Mucosa of rectum (tissue), 2 donors: Measurements from ENCODE around the gene SUGCT.
A peak's percentile ranks its signal among the peaks of the same experiment; 100 is the strongest.

Source experiments
- H3K27ac ChIP-seq, 2 donors: one replicate each; pipeline ENCODE4 v1.7.0; 2013; ENCODE audit warnings: inconsistent platforms in 2 of 2, low read depth in 2 of 2, low read length in 2 of 2
- H3K27me3 ChIP-seq, 2 donors: one replicate each; pipeline ENCODE4 v1.7.0; 2013; ENCODE audit warnings: low read length in 2 of 2; ENCODE audit not compliant: control insufficient read depth in 2 of 2, insufficient read depth in 2 of 2
- H3K36me3 ChIP-seq, 2 donors: one replicate each; pipeline ENCODE4 v1.7.0; 2013; ENCODE audit warnings: low read length in 2 of 2; ENCODE audit not compliant: control insufficient read depth in 2 of 2, insufficient read depth in 2 of 2
- H3K4me1 ChIP-seq, 2 donors: one replicate each; pipeline ENCODE4 v1.7.0; 2013; ENCODE audit warnings: low read length in 2 of 2, mild to moderate bottlenecking in 1 of 2; ENCODE audit not compliant: control insufficient read depth in 2 of 2, insufficient read depth in 2 of 2
- H3K4me3 ChIP-seq, 2 donors: one replicate each; pipeline ENCODE4 v1.7.0; 2013; ENCODE audit warnings: low read length in 2 of 2
- H3K9ac ChIP-seq, 2 donors: one replicate each; pipeline ENCODE4 v1.7.0; 2013; ENCODE audit warnings: low read length in 2 of 2, low read depth in 1 of 2, mild to moderate bottlenecking in 1 of 2
- H3K9me3 ChIP-seq, 2 donors: one replicate each; pipeline ENCODE4 v1.7.0; 2013; ENCODE audit warnings: low read length in 2 of 2; ENCODE audit not compliant: control insufficient read depth in 2 of 2
- donor health status: healthy.
- donor health status: Normal muscosa, but diverticular disease.

SUGCT gene

GRCh38 chr7:40879941-40880543 lies 745.2 kb downstream of the SUGCT start:
- Histone ChIP-seq H3K9ac (no peak overlapping the region), H3K27me3 (no peaks in the 10 kb centered on the region), H3K9me3 (no peaks in the 10 kb centered on the region), H3K4me3 (no peak overlapping the region), H3K36me3 (no peaks in the 10 kb centered on the region), H3K4me1 (peaks cover 12 to 17% of the 10 kb centered on the region in 2 donors), H3K27ac (no peak overlapping the region)

- H3K27ac ChIP-seq = no peak overlapping the region
- no peaks in the 10 kb centered on the region for H3K9me3 ChIP-seq
- H3K9ac ChIP-seq = no peak overlapping the region
- peaks cover 12 to 17% of the 10 kb centered on the region in 2 donors for H3K4me1 ChIP-seq
- no peaks in the 10 kb centered on the region for H3K36me3 ChIP-seq
- no peak overlapping the region for H3K4me3 ChIP-seq
- no peaks in the 10 kb centered on the region for H3K27me3 ChIP-seq
Observed at GRCh38 chr7:40880581-40880980, 745.8 kb downstream of the SUGCT start.

GRCh38 chr7:40881405-40881926 lies 746.7 kb downstream of the SUGCT start:
- no peaks in the 10 kb centered on the region for H3K36me3 ChIP-seq
- H3K27me3 ChIP-seq = no peaks in the 10 kb centered on the region
- no peak overlapping the region for H3K27ac ChIP-seq
- H3K4me3 ChIP-seq = no peak overlapping the region
- H3K9ac ChIP-seq = no peak overlapping the region
- no peaks in the 10 kb centered on the region for H3K9me3 ChIP-seq
- peaks cover 12 to 17% of the 10 kb centered on the region in 2 donors for H3K4me1 ChIP-seq

- Histone ChIP-seq H3K4me3 (no peak overlapping the region), H3K9ac (no peak overlapping the region), H3K27me3 (no peaks in the 10 kb centered on the region), H3K4me1 (peaks cover 12 to 17% of the 10 kb centered on the region in 2 donors), H3K27ac (no peak overlapping the region), H3K9me3 (no peaks in the 10 kb centered on the region), H3K36me3 (no peaks in the 10 kb centered on the region)
Observed at GRCh38 chr7:40882071-40882658, 747.4 kb downstream of the SUGCT start.

- no peak overlapping the region for H3K4me3 ChIP-seq
- H3K27ac ChIP-seq = no peak overlapping the region
- no peak overlapping the region for H3K9ac ChIP-seq
- peaks cover 12 to 20% of the 10 kb centered on the region in 2 donors for H3K4me1 ChIP-seq
- no peaks in the 10 kb centered on the region for H3K27me3 ChIP-seq
- no peaks in the 10 kb centered on the region for H3K36me3 ChIP-seq
- no peaks in the 10 kb centered on the region for H3K9me3 ChIP-seq
Observed at GRCh38 chr7:40883826-40884225, 749.0 kb downstream of the SUGCT start.

GRCh38 chr7:40884241-40884640 lies 749.4 kb downstream of the SUGCT start:
- no peak overlapping the region for H3K9ac ChIP-seq
- no peaks in the 10 kb centered on the region for H3K9me3 ChIP-seq
- H3K27ac ChIP-seq = no peak overlapping the region
- no peak overlapping the region for H3K4me3 ChIP-seq
- H3K27me3 ChIP-seq = no peaks in the 10 kb centered on the region
- H3K36me3 ChIP-seq = no peaks in the 10 kb centered on the region
- peaks cover 16 to 20% of the 10 kb centered on the region in 2 donors for H3K4me1 ChIP-seq

GRCh38 chr7:40885503-40885902 lies 750.7 kb downstream of the SUGCT start:
- Histone ChIP-seq H3K9me3 (no peaks in the 10 kb centered on the region), H3K9ac (no peak overlapping the region), H3K36me3 (no peaks in the 10 kb centered on the region), H3K27ac (no peak overlapping the region), H3K4me1 (peaks cover 13 to 17% of the 10 kb centered on the region in 2 donors), H3K4me3 (no peak overlapping the region), H3K27me3 (no peaks in the 10 kb centered on the region)

GRCh38 chr7:40887099-40887498 lies 752.3 kb downstream of the SUGCT start:
- Histone ChIP-seq H3K9ac (no peak overlapping the region), H3K9me3 (peaks cover 0 to 7% of the 10 kb centered on the region in 2 donors), H3K36me3 (no peaks in the 10 kb centered on the region), H3K27me3 (no peaks in the 10 kb centered on the region), H3K4me3 (no peak overlapping the region), H3K27ac (no peak overlapping the region), H3K4me1 (peaks cover 6% of the 10 kb centered on the region in 2 donors)

- peak overlapping the region in 1 of 2 donors; percentile 53 for H3K27ac ChIP-seq
- H3K9ac ChIP-seq = no peak overlapping the region
- no peaks in the 10 kb centered on the region for H3K36me3 ChIP-seq
- H3K27me3 ChIP-seq = no peaks in the 10 kb centered on the region
- peaks cover 0 to 7% of the 10 kb centered on the region in 2 donors for H3K9me3 ChIP-seq
- no peak overlapping the region for H3K4me3 ChIP-seq
- H3K4me1 ChIP-seq = peaks cover 3 to 6% of the 10 kb centered on the region in 2 donors
Observed at GRCh38 chr7:40888499-40888898, 753.7 kb downstream of the SUGCT start.

- peaks cover 0 to 7% of the 10 kb centered on the region in 2 donors for H3K9me3 ChIP-seq
- H3K4me3 ChIP-seq = no peak overlapping the region
- H3K27ac ChIP-seq = peak overlapping the region; percentile 3 to 53
- no peaks in the 10 kb centered on the region for H3K36me3 ChIP-seq
- no peak overlapping the region for H3K9ac ChIP-seq
- H3K27me3 ChIP-seq = no peaks in the 10 kb centered on the region
- H3K4me1 ChIP-seq = peaks cover 3 to 6% of the 10 kb centered on the region in 2 donors
Observed at GRCh38 chr7:40889099-40889498, 754.3 kb downstream of the SUGCT start.
